GM12892 (cell line): ENCODE results near the gene YIF1B.

Source experiments
- POLR2A ChIP-seq: IDR thresholded peaks from 2 replicates; pipeline ENCODE4 v1.6.1; 2011; ENCODE audit warnings: low read depth, low read length, control low read depth
- POLR2AphosphoS5 ChIP-seq: IDR thresholded peaks from 2 replicates; pipeline ENCODE4 v1.6.1; 2011; ENCODE audit warnings: low read depth, low read length, control low read depth
- TAF1 ChIP-seq: IDR thresholded peaks from 2 replicates; pipeline ENCODE4 v1.6.1; 2011; ENCODE audit warnings: low read depth, mild to moderate bottlenecking, control low read depth, low read length, borderline replicate concordance

DNA sequence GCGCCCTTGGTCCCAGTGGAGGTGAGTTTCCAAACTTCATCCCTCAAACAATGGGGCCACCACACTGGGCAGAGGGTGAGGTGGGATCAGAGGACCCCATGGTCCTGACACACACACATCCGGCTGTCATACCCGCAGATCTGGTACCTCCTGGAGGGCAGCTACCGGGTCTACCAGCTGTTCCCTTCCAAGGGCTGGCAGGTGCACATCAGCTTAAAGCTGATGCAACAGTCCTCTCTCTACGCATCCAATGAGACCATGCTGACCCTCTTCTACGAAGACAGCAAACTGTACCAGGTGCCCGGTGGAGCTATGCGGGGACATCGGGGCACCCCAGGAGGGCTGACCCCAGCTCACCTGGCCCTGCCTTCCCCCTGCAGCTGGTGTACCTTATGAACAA is 44.6 kb upstream of the YIF1B start:
- TF ChIP-seq TAF1: no peak
- TF ChIP-seq POLR2AphosphoS5: no peak
- TF ChIP-seq POLR2A: no peak
